ENCODE data around the gene PQBP1. TPM values are rescaled to one million over a fixed set of nuclear protein-coding genes. Genes with fewer than 3 reads are reported as not detected.

Gene PQBP1, protein sequence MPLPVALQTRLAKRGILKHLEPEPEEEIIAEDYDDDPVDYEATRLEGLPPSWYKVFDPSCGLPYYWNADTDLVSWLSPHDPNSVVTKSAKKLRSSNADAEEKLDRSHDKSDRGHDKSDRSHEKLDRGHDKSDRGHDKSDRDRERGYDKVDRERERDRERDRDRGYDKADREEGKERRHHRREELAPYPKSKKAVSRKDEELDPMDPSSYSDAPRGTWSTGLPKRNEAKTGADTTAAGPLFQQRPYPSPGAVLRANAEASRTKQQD
- total RNA-seq: 49.7 and 69.4 TPM in 2 replicates

DNA sequence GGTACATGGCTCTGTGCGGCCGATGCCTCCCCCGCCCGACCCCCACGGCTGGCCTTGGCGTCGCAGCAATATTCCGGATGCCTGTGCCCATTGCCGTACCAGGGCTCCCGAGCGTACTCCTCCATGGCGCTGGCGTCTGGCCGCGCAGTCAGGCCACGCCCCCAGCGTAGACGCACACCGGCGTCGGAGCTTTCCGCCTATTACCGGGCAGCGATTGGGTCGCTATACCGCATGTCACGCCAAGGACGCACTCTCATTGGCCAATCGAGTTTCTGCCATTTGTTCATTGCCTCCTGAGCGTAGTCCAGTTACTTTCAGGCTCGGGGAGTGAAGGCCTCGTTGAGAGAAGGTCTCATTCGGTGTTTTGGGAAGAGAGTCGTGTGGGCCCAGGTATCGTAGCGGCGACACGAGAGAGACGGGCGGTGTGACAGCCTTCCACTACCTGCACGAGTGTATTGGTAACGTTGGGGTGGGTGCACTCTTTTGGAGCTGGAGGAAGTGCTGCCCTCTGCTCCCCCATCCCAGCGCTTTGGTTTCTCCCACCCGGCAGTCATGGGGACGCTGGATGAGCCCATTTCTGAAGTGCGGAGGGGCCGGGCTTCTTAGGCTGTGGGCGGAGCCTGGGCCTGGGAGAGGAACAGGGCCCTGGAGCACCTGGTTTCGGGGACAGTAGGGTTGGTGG, at the start of gene PQBP1, which contains the start of gene TIMM17B:
Gene PQBP1, plus strand, starts transcription at position 306 of the 682 bp plus-strand sequence. CDS start 580 bp downstream, outside the sequence.
Gene TIMM17B, minus strand, starts transcription at position 144 of the 682 bp plus-strand sequence. Its CDS starts 19 bp downstream, at position 125.

DNA sequence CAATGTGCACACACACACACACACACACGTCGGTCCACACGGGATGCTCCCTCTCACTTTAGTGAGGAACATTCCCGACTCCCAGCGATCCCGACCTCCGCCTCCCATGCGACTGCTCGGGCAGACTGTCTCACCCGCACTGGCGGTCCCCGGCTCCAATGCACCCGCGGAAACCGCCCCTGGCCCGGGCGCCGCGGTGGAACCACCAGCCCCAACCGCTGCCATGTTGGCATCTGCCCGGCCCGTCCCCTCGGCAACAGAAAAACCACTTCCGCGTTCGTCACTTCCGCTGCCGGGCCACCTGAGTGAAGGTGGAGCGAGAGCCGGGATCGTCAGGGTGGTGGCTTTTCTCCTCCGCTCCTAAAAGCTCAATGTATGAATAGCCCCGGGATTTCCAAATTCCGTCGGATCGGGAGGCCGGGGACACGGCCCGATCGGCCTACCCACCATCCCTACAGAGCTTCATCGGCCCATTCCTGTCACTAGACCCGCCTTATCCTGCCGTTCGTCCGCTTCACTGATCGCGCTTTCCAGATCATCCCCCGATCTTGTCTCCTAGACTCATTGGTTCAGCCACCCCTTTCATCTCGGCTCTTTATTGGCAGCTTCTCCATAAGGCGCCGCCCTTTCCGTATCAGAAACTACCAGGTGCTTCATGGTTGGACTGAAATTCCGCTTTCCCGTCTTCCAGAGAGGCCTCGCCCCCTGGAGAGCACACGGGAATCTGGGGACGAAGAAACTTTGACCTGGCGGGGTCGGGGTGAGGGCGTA, 13.9 kb downstream of the PQBP1 start, which contains the start of gene SLC35A2:
Gene SLC35A2, minus strand, starts transcription at position 235 of the 771 bp plus-strand sequence. Its CDS starts 10 bp downstream, at position 225.

DNA sequence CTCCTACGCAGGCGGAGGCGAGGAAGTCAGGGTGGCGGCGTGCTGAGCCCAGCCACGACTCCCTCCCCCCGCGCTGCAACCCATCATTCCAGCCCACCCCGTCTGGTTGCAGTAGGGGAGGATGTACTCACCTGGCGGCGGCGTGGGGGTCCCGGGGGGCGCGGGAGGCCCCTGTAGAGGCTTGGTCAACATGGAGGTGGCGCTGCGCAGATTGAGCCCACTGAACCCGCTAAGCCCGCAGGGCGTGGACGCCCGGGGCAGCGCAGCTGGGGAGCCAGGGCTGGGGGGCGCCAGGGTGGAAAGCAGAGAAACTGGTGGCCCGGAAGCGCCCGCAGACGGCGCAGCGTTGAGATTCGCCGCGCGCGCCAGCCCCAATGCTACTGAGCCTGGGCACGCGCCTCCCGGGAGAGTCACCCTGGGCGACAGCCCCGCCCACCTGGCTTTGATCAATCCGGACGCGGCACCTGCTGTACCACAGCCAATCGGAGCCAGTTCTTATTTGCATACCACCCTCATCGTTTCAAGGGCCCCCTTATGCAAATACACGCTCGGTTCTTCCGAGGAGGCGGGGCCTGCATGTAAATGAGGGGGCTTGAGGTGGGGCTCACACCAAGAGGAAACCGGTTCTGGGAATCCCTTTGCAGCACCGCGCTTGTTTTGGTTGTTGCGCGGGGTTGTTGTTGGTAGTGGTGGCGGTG, 21.1 kb downstream of the PQBP1 start, which contains the start of gene PIM2:
Gene PIM2, minus strand, starts transcription at position 382 of the 698 bp plus-strand sequence. Its CDS starts 190 bp downstream, at position 192.

Other genes with a start within 250 kb of the PQBP1 start
- gene WAS, start 214.1 kb upstream of the PQBP1 start, total RNA-seq: 0.16 TPM in 1 of 2 replicates, not detected in the other
- gene SUV39H1, start 201.2 kb upstream of the PQBP1 start, total RNA-seq: 6.3 and 21.6 TPM in 2 replicates
- not detected in 2 replicates for gene GLOD5, start 136.2 kb upstream of the PQBP1 start, total RNA-seq
- gene GATA1, start 111.3 kb upstream of the PQBP1 start, total RNA-seq: not detected in 2 replicates
- 26.1 and 29.4 TPM in 2 replicates for gene HDAC6, start 95.9 kb upstream of the PQBP1 start, total RNA-seq
- not detected in 2 replicates for gene ERAS, start 71.4 kb upstream of the PQBP1 start, total RNA-seq
- 7.1 and 10.5 TPM in 2 replicates for gene PCSK1N, start 62.3 kb upstream of the PQBP1 start, total RNA-seq
- gene TIMM17B, start 162 bp upstream of the PQBP1 start, total RNA-seq: 71.7 and 75.1 TPM in 2 replicates
- 22.4 and 28.7 TPM in 2 replicates for gene SLC35A2, start 13.7 kb downstream of the PQBP1 start, total RNA-seq
- 9.4 and 14.8 TPM in 2 replicates for gene PIM2, start 21.1 kb downstream of the PQBP1 start, total RNA-seq
- gene OTUD5, start 59.7 kb downstream of the PQBP1 start, total RNA-seq: 27.7 and 38.7 TPM in 2 replicates
- 0.23 and 0.47 TPM in 2 replicates for gene KCND1, start 73.9 kb downstream of the PQBP1 start, total RNA-seq
- gene GRIPAP1, start 104.3 kb downstream of the PQBP1 start, total RNA-seq: 14.6 and 16.2 TPM in 2 replicates
- 41.8 and 59.8 TPM in 2 replicates for gene TFE3, start 145.4 kb downstream of the PQBP1 start, total RNA-seq
- gene CCDC120, start 161.1 kb downstream of the PQBP1 start, total RNA-seq: 5.5 and 6.6 TPM in 2 replicates
- gene PRAF2, start 176.1 kb downstream of the PQBP1 start, total RNA-seq: 9.7 and 9.8 TPM in 2 replicates
- 33.5 and 56.9 TPM in 2 replicates for gene WDR45, start 182.0 kb downstream of the PQBP1 start, total RNA-seq
- gene GPKOW, start 225.8 kb downstream of the PQBP1 start, total RNA-seq: 19.7 and 30.4 TPM in 2 replicates